ENCODE results near the gene NUP98.

NUP98 gene

GRCh38 chr11:3720997-3721396, 76.4 kb downstream of the NUP98 start:
- in situ Hi-C loops (cut with HindIII; ENCODE audit: low pct_ligation_motif_present, low sequenced_read_pairs), result no loop called here
- H3K27ac ChIP-seq, result no peak overlapping the region
- no peak for TF ChIP-seq CTCF (IDR thresholded peaks at IDR 0.05; ENCODE audit: low read depth, low read length, missing control alignments)
- no peak overlapping the region for H3K4me3 ChIP-seq (ENCODE audit: low read depth, low read length)
- no peaks in the 10 kb centered on the region for H3K27me3 ChIP-seq (replicated peaks)
- peaks cover 57% of the 10 kb centered on the region for H3K36me3 ChIP-seq (replicated peaks)
- DNase-seq, result no peak

GRCh38 chr11:3712274-3712673, 85.1 kb downstream of the NUP98 start:
- no peaks in the 10 kb centered on the region for H3K27me3 ChIP-seq (replicated peaks)
- TF ChIP-seq CTCF (IDR thresholded peaks at IDR 0.05; ENCODE audit: low read depth, low read length, missing control alignments), result no peak
- peaks cover 61% of the 10 kb centered on the region for H3K36me3 ChIP-seq (replicated peaks)
- DNase-seq, result no peak
- no peak overlapping the region for H3K4me3 ChIP-seq (ENCODE audit: low read depth, low read length)
- in situ Hi-C loops (cut with HindIII; ENCODE audit: low pct_ligation_motif_present, low sequenced_read_pairs), result no loop called here
- no peak overlapping the region for H3K27ac ChIP-seq

GRCh38 chr11:3710485-3711259, 86.7 kb downstream of the NUP98 start:
- Histone ChIP-seq H3K27ac (no peak overlapping the region), H3K4me3 (ENCODE audit: low read depth, low read length) (no peak overlapping the region), H3K36me3 (replicated peaks) (peaks cover 55% of the 10 kb centered on the region), H3K27me3 (replicated peaks) (no peaks in the 10 kb centered on the region)
- TF ChIP-seq CTCF (IDR thresholded peaks at IDR 0.05; ENCODE audit: low read depth, low read length, missing control alignments), result no peak
- DNase-seq, result no peak
- in situ Hi-C loops (cut with HindIII; ENCODE audit: low pct_ligation_motif_present, low sequenced_read_pairs), result no loop called here

- in situ Hi-C loops (cut with HindIII; ENCODE audit: low pct_ligation_motif_present, low sequenced_read_pairs), result no loop called here
- Histone ChIP-seq H3K36me3 (replicated peaks) (peaks cover 57% of the 10 kb centered on the region), H3K27ac (no peak overlapping the region)
Observed at GRCh38 chr11:3709977-3710376, 87.4 kb downstream of the NUP98 start.

GRCh38 chr11:3707176-3707575, 90.2 kb downstream of the NUP98 start:
- Histone ChIP-seq H3K27ac (no peak overlapping the region), H3K27me3 (replicated peaks) (no peaks in the 10 kb centered on the region), H3K36me3 (replicated peaks) (peaks cover 52% of the 10 kb centered on the region), H3K4me3 (ENCODE audit: low read depth, low read length) (no peak overlapping the region)
- DNase-seq, result no peak
- in situ Hi-C loops (cut with HindIII; ENCODE audit: low pct_ligation_motif_present, low sequenced_read_pairs), result no loop called here
- TF ChIP-seq CTCF (IDR thresholded peaks at IDR 0.05; ENCODE audit: low read depth, low read length, missing control alignments), result no peak

More at GRCh38 chr11:3709977-3710376, 87.4 kb downstream of the NUP98 start:
- DNase-seq, result no peak
- no peak for TF ChIP-seq CTCF (IDR thresholded peaks at IDR 0.05; ENCODE audit: low read depth, low read length, missing control alignments)
- Histone ChIP-seq H3K4me3 (ENCODE audit: low read depth, low read length) (no peak overlapping the region), H3K27me3 (replicated peaks) (no peaks in the 10 kb centered on the region)

GRCh38 chr11:3703383-3703782, 94.0 kb downstream of the NUP98 start:
- Histone ChIP-seq H3K36me3 (replicated peaks) (peaks cover 63% of the 10 kb centered on the region), H3K4me3 (ENCODE audit: low read depth, low read length) (no peak overlapping the region), H3K27ac (no peak overlapping the region), H3K27me3 (replicated peaks) (no peaks in the 10 kb centered on the region)
- no peak for TF ChIP-seq CTCF (IDR thresholded peaks at IDR 0.05; ENCODE audit: low read depth, low read length, missing control alignments)
- no peak for DNase-seq
- in situ Hi-C loops (cut with HindIII; ENCODE audit: low pct_ligation_motif_present, low sequenced_read_pairs), result no loop called here
